IMR-90 (cell line): Measurements from ENCODE around the gene SUV39H2. TPM values are rescaled to one million over a fixed set of nuclear protein-coding genes. Genes with fewer than 3 reads are reported as not detected.

Experiments used
- ATAC-seq: fragments of 200-7000 bp; cut with Tn5 transposase; 2 replicates; pipeline ENCODE4 v1.9.1; 2020; ENCODE audit warnings: low read depth, mild to moderate bottlenecking, moderate library complexity
- BruUV-seq: library from RNA; stranded (reverse); fragments of 400-500 nt; replicated peaks from 2 replicates; lab custom pipeline; 2021; lab: Mats Ljungman, UMichigan
- CTCF ChIA-PET: fragments of 300-600 bp; formaldehyde crosslinking; extraction: SDS; loops from one replicate; lab custom pipeline; 2021; ENCODE audit warnings: antibody characterized with exemption; lab: Yijun Ruan, JAX
- POLR2A ChIA-PET: fragments of 300-600 bp; sonication (Branson Sonifier 250); formaldehyde crosslinking; loops from one replicate; lab custom pipeline; 2022; ENCODE audit warnings: antibody characterized with exemption; ENCODE audit not compliant: unreplicated experiment; lab: Charles Lee
- DNase-seq: peaks from one replicate; pipeline ENCODE4 v3.0.0; 2013
- H2AFZ ChIP-seq: replicated peaks from 2 replicates; pipeline ENCODE3; 2013; ENCODE audit warnings: low read length, mild to moderate bottlenecking; ENCODE audit not compliant: poor library complexity
- H2AK5ac ChIP-seq: 2 replicates; pipeline ENCODE4 v1.6.1; 2013; ENCODE audit warnings: low read depth, low read length, inconsistent platforms
- H2AK9ac ChIP-seq: replicated peaks from 2 replicates; pipeline ENCODE3; 2013; ENCODE audit warnings: mild to moderate bottlenecking, low read depth, low read length, moderate library complexity; ENCODE audit not compliant: poor library complexity
- H2BK120ac ChIP-seq: 2 replicates; pipeline ENCODE4 v1.6.1; 2013; ENCODE audit warnings: low read depth, low read length, inconsistent platforms
- H2BK15ac ChIP-seq: 3 replicates; pipeline ENCODE4 v1.6.1; 2013; ENCODE audit warnings: low read depth, low read length, inconsistent platforms
- H2BK20ac ChIP-seq: 2 replicates; pipeline ENCODE4 v1.6.1; 2013; ENCODE audit warnings: low read depth, mild to moderate bottlenecking, inconsistent platforms, low read length, moderate library complexity
- H2BK5ac ChIP-seq: 2 replicates; pipeline ENCODE4 v1.6.1; 2013; ENCODE audit warnings: mild to moderate bottlenecking, low read depth, low read length, inconsistent platforms; ENCODE audit not compliant: poor library complexity, severe bottlenecking
- H3K14ac ChIP-seq: replicated peaks from 2 replicates; pipeline ENCODE4 v1.6.1; 2013; ENCODE audit warnings: low read depth, low read length, inconsistent platforms
- H3K18ac ChIP-seq: 2 replicates; pipeline ENCODE4 v1.6.1; 2013; ENCODE audit warnings: low read depth, low read length, control low read depth
- H3K23ac ChIP-seq: 2 replicates; pipeline ENCODE4 v1.6.1; 2013; ENCODE audit warnings: low read depth, low read length, inconsistent platforms
- H3K27ac ChIP-seq: 2 replicates; pipeline ENCODE4 v1.5.1; 2013; ENCODE audit warnings: mild to moderate bottlenecking, control low read depth, low read length; ENCODE audit not compliant: insufficient read depth
- H3K27me3 ChIP-seq: 2 replicates; pipeline ENCODE4 v1.6.1; 2013; ENCODE audit warnings: low read length; ENCODE audit not compliant: control insufficient read depth, insufficient read depth
- H3K36me3 ChIP-seq: 2 replicates; pipeline ENCODE4 v1.6.1; 2013; ENCODE audit warnings: low read length, mixed read lengths; ENCODE audit not compliant: control insufficient read depth, insufficient read depth
- H3K4ac ChIP-seq: 2 replicates; pipeline ENCODE4 v1.6.1; 2013; ENCODE audit warnings: low read depth, low read length, inconsistent platforms
- H3K4me1 ChIP-seq: 2 replicates; pipeline ENCODE4 v1.6.1; 2013; ENCODE audit warnings: low read length, mixed read lengths; ENCODE audit not compliant: control insufficient read depth, insufficient read depth
- H3K4me2 ChIP-seq: 2 replicates; pipeline ENCODE4 v1.6.1; 2013; ENCODE audit warnings: low read depth, mild to moderate bottlenecking, control low read depth, low read length, moderate library complexity
- H3K4me3 ChIP-seq: 2 replicates; pipeline ENCODE4 v1.5.1; 2013; ENCODE audit warnings: low read depth, mild to moderate bottlenecking, control low read depth, low read length, moderate library complexity; ENCODE audit not compliant: insufficient read depth
- H3K56ac ChIP-seq: 2 replicates; pipeline ENCODE4 v1.6.1; 2013; ENCODE audit warnings: low read length, inconsistent platforms; ENCODE audit not compliant: insufficient read depth; ENCODE audit errors: extremely low read depth
- H3K79me1 ChIP-seq, 2 experiments: 2 replicates each; pipeline ENCODE4 v1.6.1; 2013; ENCODE audit warnings: low read length in 2 of 2, inconsistent platforms in 1 of 2, low read depth in 1 of 2
- H3K9ac ChIP-seq: 2 replicates; pipeline ENCODE4 v1.6.1; 2013; ENCODE audit warnings: low read depth, low read length, control low read depth
- H3K9me1 ChIP-seq: 2 replicates; pipeline ENCODE4 v1.6.1; 2013; ENCODE audit warnings: low read length, inconsistent platforms; ENCODE audit not compliant: insufficient read depth
- H3K9me3 ChIP-seq: 2 replicates; pipeline ENCODE4 v1.6.1; 2013; ENCODE audit warnings: low read length; ENCODE audit not compliant: control insufficient read depth, insufficient read depth
- H4K20me1 ChIP-seq: 2 replicates; pipeline ENCODE4 v1.6.1; 2013; ENCODE audit warnings: low read length, inconsistent platforms; ENCODE audit not compliant: insufficient read depth
- H4K5ac ChIP-seq: 2 replicates; pipeline ENCODE4 v1.6.1; 2013; ENCODE audit warnings: mild to moderate bottlenecking, low read depth, low read length, control low read depth
- H4K8ac ChIP-seq, 2 experiments: 2 replicates each; pipeline ENCODE4 v1.6.1; 2013; ENCODE audit warnings: low read depth in 2 of 2, low read length in 2 of 2, control low read depth in 1 of 2, inconsistent platforms in 1 of 2
- H4K91ac ChIP-seq: 2 replicates; pipeline ENCODE4 v1.6.1; 2013; ENCODE audit warnings: low read depth, low read length, inconsistent platforms; ENCODE audit not compliant: insufficient read depth
- CEBPB ChIP-seq: IDR thresholded peaks from 2 replicates; pipeline ENCODE4 v1.6.1; 2012; ENCODE audit warnings: low read depth, low read length, improper control_type of control experiment
- CHD1 ChIP-seq: IDR thresholded peaks from 2 replicates; pipeline ENCODE4 v1.6.1; 2012; ENCODE audit warnings: low read depth, low read length, improper control_type of control experiment
- ELK1 ChIP-seq: fragments of 150-350 bp; IDR thresholded peaks from 2 replicates; pipeline ENCODE4 v1.6.1; 2016; ENCODE audit warnings: low read depth, mild to moderate bottlenecking, low read length, moderate library complexity, borderline replicate concordance
- MXI1 ChIP-seq: IDR thresholded peaks from 2 replicates; pipeline ENCODE4 v1.6.1; 2012; ENCODE audit warnings: low read depth, mild to moderate bottlenecking, low read length, moderate library complexity, borderline replicate concordance
- RAD21 ChIP-seq: IDR thresholded peaks from 2 replicates; pipeline ENCODE4 v1.6.1; 2012; ENCODE audit warnings: low read length, improper control_type of control experiment
- RFX5 ChIP-seq: IDR thresholded peaks from 2 replicates; pipeline ENCODE4 v1.8.0; 2012; ENCODE audit warnings: low read depth, mild to moderate bottlenecking, low read length, moderate library complexity
- WGBS, 2 experiments: methylation state at CpG; one replicate each; pipeline versions ENCODE4 v1.1.5 to v1.1.7; 2013; ENCODE audit warnings: missing lambda C conversion rate in 2 of 2; ENCODE audit not compliant: insufficient read length in 1 of 2; ENCODE audit errors: extremely low coverage in 2 of 2; 5-methylcytosine and 5-hydroxymethylcytosine counted together
- dilution Hi-C: fragments of 300-500 bp; cut with HindIII; formaldehyde crosslinking; loops from one replicate; pipeline ENCODE4 v1.14.3; 2018; ENCODE audit warnings: low sequenced_read_pairs; ENCODE audit not compliant: unreplicated experiment
- in situ Hi-C: fragments of 300-500 bp; cut with MboI; formaldehyde crosslinking; loops from 3 replicates; pipeline ENCODE4 v1.14.3; 2019; ENCODE audit warnings: low sequenced_read_pairs, inconsistent platforms, mixed read lengths
- intact Hi-C: fragments of 100-400 bp; cut with micrococcal nuclease; formaldehyde crosslinking; loops from 2 replicates; pipeline ENCODE4 v1.10.0; 2022
- polyA plus RNA-seq, 3 experiments: library from polyadenylated mRNA; depleted of rRNA; stranded (reverse); fragments of >200 nt; gene quantifications; 2 replicates each; pipeline ENCODE4 v1.2.3, GENCODE V29; 2012; ENCODE audit warnings: low replicate concordance in 1 of 3
- total RNA-seq: library from RNA; depleted of rRNA; stranded (reverse); fragments of >200 nt; gene quantifications from 2 replicates; pipeline ENCODE4 v1.2.3, GENCODE V29; 2012

The SUV39H2 gene
- total and polyA plus RNA-seq, 2 of the 4 experiments (the other 2 are of a cell fraction) = 5.3 to 14.5 TPM

- in situ Hi-C loops = no loop called here
These were observed 70.6 kb downstream of the SUV39H2 start for GRCh38 chr10:14949291-14949690.

More at GRCh38 chr10:14949291-14949690, 70.6 kb downstream of the SUV39H2 start:
- Histone ChIP-seq H3K79me1 (peaks cover 54 to 75% of the 10 kb centered on the region in 2 experiments), H4K8ac (no peak overlapping the region), H3K27me3 (no peaks in the 10 kb centered on the region), H3K9ac (no peak overlapping the region), H4K5ac (no peak overlapping the region), H2AK5ac (no peak overlapping the region), H2BK5ac (no peak overlapping the region), H3K4me2 (no peak overlapping the region), H4K91ac (no peak overlapping the region), H3K36me3 (peaks cover 21% of the 10 kb centered on the region), H2BK15ac (no peak overlapping the region), H3K23ac (no peak overlapping the region), H4K20me1 (no peaks in the 10 kb centered on the region), H3K9me3 (no peaks in the 10 kb centered on the region), H3K4me3 (no peak overlapping the region), H2AK9ac (no peak overlapping the region), H3K27ac (no peak overlapping the region), H2BK20ac (no peak overlapping the region), H3K18ac (no peak overlapping the region), H2BK120ac (no peak overlapping the region), H2AFZ (no peak overlapping the region), H3K56ac (no peak overlapping the region), H3K4me1 (no peaks in the 10 kb centered on the region), H3K9me1 (peaks cover 5% of the 10 kb centered on the region), H3K4ac (no peak overlapping the region), H3K14ac (no peak overlapping the region)
- WGBS, 2 experiments = 86% methylated on average over 1 of the region's 5 CpGs; no CpG with 5 or more reads in 1 of the 2 experiments
- dilution Hi-C loops (no loop called here), intact Hi-C loops (no loop called here)
- no peak for DNase-seq
- no peak for ATAC-seq
- POLR2A ChIA-PET = no interaction called here
- TF ChIP-seq CHD1 (no peak), RAD21 (no peak), RFX5 (no peak), CEBPB (no peak), ELK1 (no peak), MXI1 (no peak)
- CTCF ChIA-PET = interaction anchor here (0.7 kb wide), 1 partner anchor 150 kb away, joined by 3 read pairs; no protein-coding TSS in a partner anchor
- no TSS peak for BruUV-seq
